Measurements from ENCODE around the gene HSPA12B. TPM values are rescaled to one million over a fixed set of nuclear protein-coding genes. Genes with fewer than 3 reads are reported as not detected.

Gene HSPA12B
- total RNA-seq, 1 donor from 2014 or later: 0.08 TPM

DNA sequence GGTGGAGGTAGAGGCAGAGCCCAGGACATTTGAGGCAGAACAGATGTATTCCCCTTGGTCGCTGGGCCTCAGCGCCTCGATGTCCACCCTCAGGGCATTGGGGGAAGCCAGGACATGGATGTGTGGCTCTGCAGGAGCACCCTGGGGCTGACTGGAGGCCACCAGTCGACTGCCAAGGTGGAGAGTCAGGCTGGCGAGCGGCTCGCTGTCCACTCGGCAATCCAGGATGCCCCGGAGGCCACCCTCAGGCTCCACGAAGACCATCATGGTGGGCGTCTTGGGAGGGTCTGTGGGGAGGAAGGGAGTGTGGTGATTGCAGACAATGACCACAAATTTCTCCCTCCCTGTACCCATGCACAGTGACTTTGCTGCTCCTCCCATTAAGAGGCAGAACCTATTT, 42.5 kb upstream of the HSPA12B start:
- DNase-seq (ENCODE audit: low read depth): no peak
- Histone ChIP-seq H3K36me3 (ENCODE audit: control insufficient read depth, insufficient read depth, low read length) (no peaks in the 10 kb centered on the region), H3K27me3 (ENCODE audit: control insufficient read depth, insufficient read depth, low read length) (peaks cover 2% of the 10 kb centered on the region), H3K4me3 (ENCODE audit: low read depth, low read length) (no peak overlapping the region)
- TF ChIP-seq, protein P1, sequence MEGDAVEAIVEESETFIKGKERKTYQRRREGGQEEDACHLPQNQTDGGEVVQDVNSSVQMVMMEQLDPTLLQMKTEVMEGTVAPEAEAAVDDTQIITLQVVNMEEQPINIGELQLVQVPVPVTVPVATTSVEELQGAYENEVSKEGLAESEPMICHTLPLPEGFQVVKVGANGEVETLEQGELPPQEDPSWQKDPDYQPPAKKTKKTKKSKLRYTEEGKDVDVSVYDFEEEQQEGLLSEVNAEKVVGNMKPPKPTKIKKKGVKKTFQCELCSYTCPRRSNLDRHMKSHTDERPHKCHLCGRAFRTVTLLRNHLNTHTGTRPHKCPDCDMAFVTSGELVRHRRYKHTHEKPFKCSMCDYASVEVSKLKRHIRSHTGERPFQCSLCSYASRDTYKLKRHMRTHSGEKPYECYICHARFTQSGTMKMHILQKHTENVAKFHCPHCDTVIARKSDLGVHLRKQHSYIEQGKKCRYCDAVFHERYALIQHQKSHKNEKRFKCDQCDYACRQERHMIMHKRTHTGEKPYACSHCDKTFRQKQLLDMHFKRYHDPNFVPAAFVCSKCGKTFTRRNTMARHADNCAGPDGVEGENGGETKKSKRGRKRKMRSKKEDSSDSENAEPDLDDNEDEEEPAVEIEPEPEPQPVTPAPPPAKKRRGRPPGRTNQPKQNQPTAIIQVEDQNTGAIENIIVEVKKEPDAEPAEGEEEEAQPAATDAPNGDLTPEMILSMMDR (IDR thresholded peaks at IDR 0.05; ENCODE audit: insufficient read depth, low read length, poor library complexity, severe bottlenecking): no peak

DNA sequence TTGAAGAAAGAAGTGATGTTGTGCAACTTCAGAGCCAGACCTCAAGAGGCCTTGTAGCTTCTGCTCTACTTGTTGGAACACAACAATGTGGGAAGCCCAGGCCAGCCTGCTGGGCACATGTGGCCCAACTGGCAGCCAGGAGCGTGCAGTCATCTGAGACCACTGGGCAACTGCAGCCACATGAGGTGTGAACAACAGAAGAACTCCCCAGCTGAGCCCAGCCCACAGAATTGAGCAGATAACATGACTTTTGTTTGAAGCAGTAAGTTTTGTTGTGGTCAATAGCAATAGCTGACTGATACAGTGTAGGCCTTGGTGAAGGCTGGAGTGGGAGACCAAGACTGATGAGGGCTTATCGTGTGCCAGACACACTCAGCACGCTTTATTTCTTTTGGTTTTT, 42.1 kb upstream of the HSPA12B start:
- Histone ChIP-seq H3K4me3 (ENCODE audit: low read depth, low read length) (no peak overlapping the region), H3K36me3 (ENCODE audit: control insufficient read depth, insufficient read depth, low read length) (no peaks in the 10 kb centered on the region), H3K27me3 (ENCODE audit: control insufficient read depth, insufficient read depth, low read length) (no peaks in the 10 kb centered on the region)
- DNase-seq (ENCODE audit: low read depth): no peak
- TF ChIP-seq, protein P1 (IDR thresholded peaks at IDR 0.05; ENCODE audit: insufficient read depth, low read length, poor library complexity, severe bottlenecking): no peak

DNA sequence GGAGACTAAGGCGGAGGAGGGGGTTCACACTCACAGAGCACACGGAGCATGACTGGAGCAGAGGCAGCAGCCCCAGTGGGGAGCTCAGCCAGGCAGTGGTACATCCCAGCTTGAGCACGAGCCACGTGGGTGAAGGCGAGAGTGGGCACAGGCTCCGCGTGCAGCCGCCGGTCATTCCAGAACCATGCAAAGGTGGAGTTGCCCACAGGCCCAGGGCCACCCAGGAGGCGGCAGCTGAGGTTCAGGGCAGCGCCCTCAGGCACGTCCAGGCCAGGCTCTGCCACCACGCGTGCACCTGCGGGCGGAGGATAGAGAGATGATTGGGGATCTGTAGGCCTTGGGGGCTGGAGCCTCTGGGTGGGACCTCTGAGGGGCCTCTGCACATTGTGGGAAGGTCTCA, 41.2 kb upstream of the HSPA12B start:
- no peaks in the 10 kb centered on the region for H3K27me3 ChIP-seq (ENCODE audit: control insufficient read depth, insufficient read depth, low read length)
- TF ChIP-seq, protein P1 (IDR thresholded peaks at IDR 0.05; ENCODE audit: insufficient read depth, low read length, poor library complexity, severe bottlenecking): no peak
- no peak for DNase-seq (ENCODE audit: low read depth)
- H3K4me3 ChIP-seq (ENCODE audit: low read depth, low read length): no peak overlapping the region
- no peaks in the 10 kb centered on the region for H3K36me3 ChIP-seq (ENCODE audit: control insufficient read depth, insufficient read depth, low read length)

DNA sequence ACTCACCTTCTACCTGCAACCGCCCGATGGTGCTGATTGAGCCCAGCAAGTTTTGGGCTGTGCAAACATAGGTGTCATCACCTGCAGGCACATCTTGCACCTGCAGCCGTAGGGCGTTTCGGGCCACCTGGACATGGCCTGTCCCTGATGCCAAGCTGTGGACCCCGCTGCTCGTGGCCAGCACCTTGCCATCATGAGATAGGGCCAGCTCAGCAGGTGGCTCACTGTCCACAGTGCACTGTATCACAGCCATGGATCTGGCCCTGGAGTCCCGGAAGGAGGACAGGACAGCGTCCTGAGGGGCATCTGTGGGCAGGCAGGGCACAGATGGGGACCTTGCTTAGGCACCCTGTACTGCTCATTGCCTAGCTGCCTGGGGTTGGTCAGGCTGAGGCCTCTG, 40.6 kb upstream of the HSPA12B start:
- TF ChIP-seq, protein P1 (IDR thresholded peaks at IDR 0.05; ENCODE audit: insufficient read depth, low read length, poor library complexity, severe bottlenecking): no peak
- Histone ChIP-seq H3K27me3 (ENCODE audit: control insufficient read depth, insufficient read depth, low read length) (no peaks in the 10 kb centered on the region), H3K4me3 (ENCODE audit: low read depth, low read length) (no peak overlapping the region), H3K36me3 (ENCODE audit: control insufficient read depth, insufficient read depth, low read length) (no peaks in the 10 kb centered on the region)
- DNase-seq (ENCODE audit: low read depth): no peak

DNA sequence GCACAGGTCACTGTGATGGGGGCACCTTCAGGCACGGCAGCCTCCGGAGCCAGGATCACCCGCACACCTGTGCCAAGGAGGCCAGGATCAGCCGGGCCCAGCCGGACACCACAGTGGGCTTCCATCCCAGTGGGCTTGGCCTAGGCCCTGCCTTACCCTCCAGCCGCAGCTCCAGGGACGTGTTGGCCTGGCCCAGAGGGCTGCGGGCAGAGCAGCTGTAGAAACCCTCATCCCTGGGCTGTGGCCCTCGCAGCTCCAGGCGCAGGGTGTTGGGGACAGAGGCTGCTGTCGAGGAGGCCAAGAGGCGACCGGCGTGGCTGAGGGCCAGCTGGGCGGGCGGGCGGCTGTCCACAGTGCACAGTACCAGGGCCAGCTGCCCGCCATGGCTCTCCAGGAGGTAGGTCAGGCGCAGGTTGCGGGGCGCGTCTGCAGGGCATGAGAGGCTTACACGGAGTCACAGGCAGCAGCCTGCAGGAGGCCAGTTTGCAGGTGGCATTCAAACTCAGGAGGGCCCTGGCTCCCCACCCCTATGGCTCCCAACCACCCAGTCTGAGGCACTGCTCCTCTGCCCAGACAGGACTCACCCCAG, 39.7 kb upstream of the HSPA12B start:
- TF ChIP-seq, protein P1 (IDR thresholded peaks at IDR 0.05; ENCODE audit: insufficient read depth, low read length, poor library complexity, severe bottlenecking): no peak

DNA sequence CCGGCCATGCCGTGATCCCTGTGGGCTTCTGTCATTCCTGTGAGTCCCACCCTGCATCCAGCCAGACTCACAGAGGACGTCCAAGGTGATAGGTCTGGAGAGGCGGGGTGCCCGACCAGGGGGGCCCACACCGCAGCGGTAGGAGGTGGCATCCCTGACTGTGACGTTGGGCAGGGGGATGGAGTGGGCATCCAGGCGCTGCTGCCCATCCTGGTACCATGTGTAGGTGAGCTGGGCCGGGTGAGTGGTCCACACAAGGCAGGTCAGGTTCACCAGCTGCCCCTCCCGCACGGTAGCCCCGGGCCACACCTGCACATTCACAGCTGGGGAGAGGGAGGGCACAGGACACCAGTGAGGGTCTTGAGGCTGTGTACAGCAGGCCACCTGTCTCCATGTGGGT, 39.1 kb upstream of the HSPA12B start:
- Histone ChIP-seq H3K36me3 (ENCODE audit: control insufficient read depth, insufficient read depth, low read length) (no peaks in the 10 kb centered on the region), H3K27me3 (ENCODE audit: control insufficient read depth, insufficient read depth, low read length) (no peaks in the 10 kb centered on the region), H3K4me3 (ENCODE audit: low read depth, low read length) (no peak overlapping the region)
- no peak for DNase-seq (ENCODE audit: low read depth)
- TF ChIP-seq, protein P1 (IDR thresholded peaks at IDR 0.05; ENCODE audit: insufficient read depth, low read length, poor library complexity, severe bottlenecking): no peak

More for the DNA sequence above, 39.7 kb upstream of the HSPA12B start:
- no peak for DNase-seq (ENCODE audit: low read depth)
- H3K36me3 ChIP-seq (ENCODE audit: control insufficient read depth, insufficient read depth, low read length): no peaks in the 10 kb centered on the region
- H3K27me3 ChIP-seq (ENCODE audit: control insufficient read depth, insufficient read depth, low read length): no peaks in the 10 kb centered on the region
- H3K4me3 ChIP-seq (ENCODE audit: low read depth, low read length): no peak overlapping the region
